Neural progenitor cell (in vitro differentiated cells): ENCODE results near the gene BTG3.

ENCODE experiments used
- CTCF ChIP-seq: fragments of 200-600 bp; sonication (generic); IDR thresholded peaks from 2 replicates; pipeline ENCODE4 v1.5.1; 2017; ENCODE audit warnings: antibody characterized with exemption, mild to moderate bottlenecking
- EZH2 ChIP-seq: fragments of 200-600 bp; sonication (generic); IDR thresholded peaks from 2 replicates; pipeline ENCODE4 v1.6.1; 2017; ENCODE audit warnings: antibody characterized with exemption, mild to moderate bottlenecking, moderate library complexity
- EZH2phosphoT487 ChIP-seq: fragments of 200-600 bp; sonication (generic); IDR thresholded peaks from 2 replicates; pipeline ENCODE4 v1.6.1; 2017; ENCODE audit warnings: antibody characterized with exemption

GRCh38 chr21:17578162-17578561 is 34.5 kb downstream of the BTG3 start:
- no peak for TF ChIP-seq CTCF
- TF ChIP-seq EZH2phosphoT487, result no peak
- TF ChIP-seq EZH2, result no peak
